Muscle layer of duodenum (tissue), 2 donors: Measurements from ENCODE around the gene TARM1.

ENCODE experiments used
- H3K27ac ChIP-seq: one replicate; pipeline ENCODE4 v1.7.0; 2013; ENCODE audit warnings: mild to moderate bottlenecking, low read length
- H3K27me3 ChIP-seq: one replicate; pipeline ENCODE4 v1.7.0; 2013; ENCODE audit warnings: low read depth, mild to moderate bottlenecking, control low read depth, low read length
- H3K36me3 ChIP-seq, 2 donors: one replicate each; pipeline ENCODE4 v1.7.0; 2013; ENCODE audit warnings: low read length in 2 of 2, control low read depth in 1 of 2, mild to moderate bottlenecking in 1 of 2; ENCODE audit not compliant: insufficient read depth in 2 of 2, control insufficient read depth in 1 of 2
- H3K4me1 ChIP-seq, 2 donors: one replicate each; pipeline ENCODE4 v1.7.0; 2013; ENCODE audit warnings: low read length in 2 of 2, mild to moderate bottlenecking in 2 of 2, control low read depth in 1 of 2, moderate library complexity in 1 of 2; ENCODE audit not compliant: insufficient read depth in 2 of 2, control insufficient read depth in 1 of 2
- H3K4me3 ChIP-seq, 2 donors: one replicate each; pipeline ENCODE4 v1.7.0; 2013; ENCODE audit warnings: low read length in 2 of 2, low read depth in 1 of 2, mild to moderate bottlenecking in 1 of 2
- H3K9me3 ChIP-seq, 2 donors: one replicate each; pipeline ENCODE4 v1.7.0; 2013; ENCODE audit warnings: low read length in 2 of 2, control low read depth in 1 of 2, mild to moderate bottlenecking in 1 of 2; ENCODE audit not compliant: control insufficient read depth in 1 of 2
- donor health status: healthy.

TARM1 gene

GRCh38 chr19:54029930-54030490 lies 51.2 kb downstream of the TARM1 start:
- no peaks in the 10 kb centered on the region for H3K9me3 ChIP-seq
- no peak overlapping the region for H3K4me3 ChIP-seq
- H3K27ac ChIP-seq, result no peak overlapping the region
- no peaks in the 10 kb centered on the region for H3K27me3 ChIP-seq
- H3K4me1 ChIP-seq, result no peaks in the 10 kb centered on the region
- no peaks in the 10 kb centered on the region for H3K36me3 ChIP-seq

- H3K4me3 ChIP-seq, result no peak overlapping the region
- no peaks in the 10 kb centered on the region for H3K36me3 ChIP-seq
- H3K4me1 ChIP-seq, result no peaks in the 10 kb centered on the region
- no peak overlapping the region for H3K27ac ChIP-seq
- H3K9me3 ChIP-seq, result no peaks in the 10 kb centered on the region
- no peaks in the 10 kb centered on the region for H3K27me3 ChIP-seq
Measured at GRCh38 chr19:54029301-54029700, 51.9 kb downstream of the TARM1 start.

- no peaks in the 10 kb centered on the region for H3K9me3 ChIP-seq
- no peaks in the 10 kb centered on the region for H3K27me3 ChIP-seq
- H3K27ac ChIP-seq, result no peak overlapping the region
- no peak overlapping the region for H3K4me3 ChIP-seq
- H3K4me1 ChIP-seq, result peaks cover 0 to 7% of the 10 kb centered on the region in 2 donors
- no peaks in the 10 kb centered on the region for H3K36me3 ChIP-seq
Measured at GRCh38 chr19:54026656-54027055, 54.5 kb downstream of the TARM1 start.

- H3K27me3 ChIP-seq, result no peaks in the 10 kb centered on the region
- H3K36me3 ChIP-seq, result no peaks in the 10 kb centered on the region
- no peaks in the 10 kb centered on the region for H3K9me3 ChIP-seq
- no peak overlapping the region for H3K4me3 ChIP-seq
- H3K4me1 ChIP-seq, result peaks cover 0 to 7% of the 10 kb centered on the region in 2 donors
- no peak overlapping the region for H3K27ac ChIP-seq
Measured at GRCh38 chr19:54024660-54025059, 56.5 kb downstream of the TARM1 start.

GRCh38 chr19:54023191-54023590 lies 58.0 kb downstream of the TARM1 start:
- peaks cover 0 to 7% of the 10 kb centered on the region in 2 donors for H3K4me1 ChIP-seq
- no peaks in the 10 kb centered on the region for H3K27me3 ChIP-seq
- H3K4me3 ChIP-seq, result no peak overlapping the region
- H3K36me3 ChIP-seq, result no peaks in the 10 kb centered on the region
- no peak overlapping the region for H3K27ac ChIP-seq
- no peaks in the 10 kb centered on the region for H3K9me3 ChIP-seq

- no peaks in the 10 kb centered on the region for H3K27me3 ChIP-seq
- H3K27ac ChIP-seq, result no peak overlapping the region
- H3K9me3 ChIP-seq, result no peaks in the 10 kb centered on the region
Measured at GRCh38 chr19:54021932-54022331, 59.2 kb downstream of the TARM1 start.

GRCh38 chr19:54021363-54021762 lies 59.8 kb downstream of the TARM1 start:
- no peak overlapping the region for H3K4me3 ChIP-seq
- no peaks in the 10 kb centered on the region for H3K36me3 ChIP-seq
- H3K27ac ChIP-seq, result no peak overlapping the region
- H3K4me1 ChIP-seq, result peaks cover 0 to 7% of the 10 kb centered on the region in 2 donors
- no peaks in the 10 kb centered on the region for H3K27me3 ChIP-seq
- H3K9me3 ChIP-seq, result no peaks in the 10 kb centered on the region

More at GRCh38 chr19:54021932-54022331, 59.2 kb downstream of the TARM1 start:
- Histone ChIP-seq H3K4me1 (peaks cover 0 to 7% of the 10 kb centered on the region in 2 donors), H3K36me3 (no peaks in the 10 kb centered on the region), H3K4me3 (no peak overlapping the region)
